WTC11 (cell line): ENCODE data around the gene TTC1.

Source experiments
- JUN ChIP-seq: sonication (generic); formaldehyde crosslinking; IDR thresholded peaks from 2 replicates; pipeline ENCODE4 v1.8.0; 2023; ENCODE audit warnings: mild to moderate bottlenecking, missing genetic modification reagents
- NFE2L1 ChIP-seq: sonication (generic); formaldehyde crosslinking; IDR thresholded peaks from 2 replicates; pipeline ENCODE4 v1.8.1; 2023; ENCODE audit warnings: missing genetic modification reagents
- TF ChIP-seq, protein P1 (sequence below): sonication (generic); formaldehyde crosslinking; IDR thresholded peaks from 2 replicates; pipeline ENCODE4 v1.8.1; 2022; ENCODE audit warnings: mild to moderate bottlenecking, moderate library complexity, missing genetic modification reagents
- TF ChIP-seq, protein P2 (sequence below): sonication (generic); formaldehyde crosslinking; IDR thresholded peaks from 2 replicates; pipeline ENCODE4 v1.8.0; 2022; ENCODE audit warnings: mild to moderate bottlenecking, missing genetic modification reagents
- TF ChIP-seq, protein P3 (sequence below): fragments of 250-450 bp; sonication (Bioruptor Pico); IDR thresholded peaks from 2 replicates; pipeline ENCODE4 v1.9.0; 2021; ENCODE audit warnings: moderate library complexity, mild to moderate bottlenecking, inconsistent platforms, borderline replicate concordance
- TF ChIP-seq, protein P4 (sequence below): fragments of 250-450 bp; sonication (Bioruptor Pico); IDR thresholded peaks from 2 replicates; pipeline ENCODE4 v2.1.2; 2022; ENCODE audit warnings: mild to moderate bottlenecking, moderate library complexity

DNA sequence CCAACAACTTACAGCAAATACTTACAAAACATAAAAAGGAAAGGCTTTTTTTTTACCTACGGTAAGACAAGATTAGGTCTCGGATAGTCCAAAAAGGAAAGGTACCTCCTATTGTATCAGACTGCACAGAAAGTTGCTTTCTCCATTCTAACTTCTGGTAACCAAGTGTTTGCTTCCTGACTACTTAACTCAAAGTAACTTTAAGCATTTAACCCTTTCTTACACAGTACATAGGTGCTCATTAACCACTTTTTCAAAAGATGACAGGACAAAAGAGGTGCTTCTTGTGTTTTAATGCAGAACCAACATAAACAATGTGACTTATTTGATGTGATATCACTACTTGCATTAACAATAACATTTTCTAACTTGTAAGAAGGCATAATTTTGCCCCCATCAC is 87.2 kb downstream of the TTC1 start:
- TF ChIP-seq, protein P1, sequence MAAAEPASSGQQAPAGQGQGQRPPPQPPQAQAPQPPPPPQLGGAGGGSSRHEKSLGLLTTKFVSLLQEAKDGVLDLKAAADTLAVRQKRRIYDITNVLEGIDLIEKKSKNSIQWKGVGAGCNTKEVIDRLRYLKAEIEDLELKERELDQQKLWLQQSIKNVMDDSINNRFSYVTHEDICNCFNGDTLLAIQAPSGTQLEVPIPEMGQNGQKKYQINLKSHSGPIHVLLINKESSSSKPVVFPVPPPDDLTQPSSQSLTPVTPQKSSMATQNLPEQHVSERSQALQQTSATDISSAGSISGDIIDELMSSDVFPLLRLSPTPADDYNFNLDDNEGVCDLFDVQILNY, result no peak
- TF ChIP-seq JUN (CRISPR knock-in tag) (no peak), NFE2L1 (CRISPR knock-in tag) (no peak)
- TF ChIP-seq, protein P2, sequence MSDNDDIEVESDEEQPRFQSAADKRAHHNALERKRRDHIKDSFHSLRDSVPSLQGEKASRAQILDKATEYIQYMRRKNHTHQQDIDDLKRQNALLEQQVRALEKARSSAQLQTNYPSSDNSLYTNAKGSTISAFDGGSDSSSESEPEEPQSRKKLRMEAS (CRISPR knock-in tag), result no peak
- TF ChIP-seq, protein P3, sequence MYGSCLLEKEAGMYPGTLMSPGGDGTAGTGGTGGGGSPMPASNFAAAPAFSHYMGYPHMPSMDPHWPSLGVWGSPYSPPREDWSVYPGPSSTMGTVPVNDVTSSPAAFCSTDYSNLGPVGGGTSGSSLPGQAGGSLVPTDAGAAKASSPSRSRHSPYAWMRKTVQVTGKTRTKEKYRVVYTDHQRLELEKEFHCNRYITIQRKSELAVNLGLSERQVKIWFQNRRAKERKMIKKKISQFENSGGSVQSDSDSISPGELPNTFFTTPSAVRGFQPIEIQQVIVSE, result no peak
- TF ChIP-seq, protein P4, sequence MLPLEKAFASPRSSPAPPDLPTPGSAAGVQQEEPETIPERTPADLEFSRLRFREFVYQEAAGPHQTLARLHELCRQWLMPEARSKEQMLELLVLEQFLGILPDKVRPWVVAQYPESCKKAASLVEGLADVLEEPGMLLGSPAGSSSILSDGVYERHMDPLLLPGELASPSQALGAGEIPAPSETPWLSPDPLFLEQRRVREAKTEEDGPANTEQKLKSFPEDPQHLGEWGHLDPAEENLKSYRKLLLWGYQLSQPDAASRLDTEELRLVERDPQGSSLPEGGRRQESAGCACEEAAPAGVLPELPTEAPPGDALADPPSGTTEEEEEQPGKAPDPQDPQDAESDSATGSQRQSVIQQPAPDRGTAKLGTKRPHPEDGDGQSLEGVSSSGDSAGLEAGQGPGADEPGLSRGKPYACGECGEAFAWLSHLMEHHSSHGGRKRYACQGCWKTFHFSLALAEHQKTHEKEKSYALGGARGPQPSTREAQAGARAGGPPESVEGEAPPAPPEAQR (CRISPR knock-in tag), result no peak
